Esophagus muscularis mucosa (tissue), 3 donors: Measurements from ENCODE around the gene ANGPT4.

Source experiments
- CTCF ChIP-seq, 3 experiments: fragments of 200-600 bp in 2 of 3; fragments of 450-650 bp in 1 of 3; sonication (generic) in 2 of 3; IDR thresholded peaks; one replicate each; pipeline ENCODE4 v1.5.1; 2017 to 2019; ENCODE audit warnings: antibody characterized with exemption in 3 of 3, mild to moderate bottlenecking in 2 of 3, moderate library complexity in 1 of 3
- POLR2A ChIP-seq: fragments of 450-650 bp; IDR thresholded peaks from one replicate; pipeline ENCODE4 v1.6.1; 2017; ENCODE audit warnings: antibody characterized with exemption, moderate library complexity, mild to moderate bottlenecking, low read depth
- POLR2AphosphoS5 ChIP-seq, 2 donors: sonication (generic); formaldehyde crosslinking; IDR thresholded peaks; one replicate each; pipeline ENCODE4 v1.6.1; 2017; ENCODE audit warnings: antibody characterized with exemption in 2 of 2

- TF ChIP-seq CTCF (IDR thresholded peaks at IDR 0.05) (no peak), POLR2A (no peak), POLR2AphosphoS5 (IDR thresholded peaks at IDR 0.05) (no peak)
These were observed 28.1 kb downstream of the ANGPT4 start for GRCh38 chr20:888057-888456.
